CD4-positive, alpha-beta T cell treated with Interleukin-2 at 100 ng/mL for 4 hours (primary cell): Measurements from ENCODE around the gene TRIM52.

ENCODE experiments used
- DNase-seq: peaks from one replicate; pipeline ENCODE4 v3.0.0-alpha.2; 2020; ENCODE audit warnings: low spot score

The TRIM52 gene

DNA sequence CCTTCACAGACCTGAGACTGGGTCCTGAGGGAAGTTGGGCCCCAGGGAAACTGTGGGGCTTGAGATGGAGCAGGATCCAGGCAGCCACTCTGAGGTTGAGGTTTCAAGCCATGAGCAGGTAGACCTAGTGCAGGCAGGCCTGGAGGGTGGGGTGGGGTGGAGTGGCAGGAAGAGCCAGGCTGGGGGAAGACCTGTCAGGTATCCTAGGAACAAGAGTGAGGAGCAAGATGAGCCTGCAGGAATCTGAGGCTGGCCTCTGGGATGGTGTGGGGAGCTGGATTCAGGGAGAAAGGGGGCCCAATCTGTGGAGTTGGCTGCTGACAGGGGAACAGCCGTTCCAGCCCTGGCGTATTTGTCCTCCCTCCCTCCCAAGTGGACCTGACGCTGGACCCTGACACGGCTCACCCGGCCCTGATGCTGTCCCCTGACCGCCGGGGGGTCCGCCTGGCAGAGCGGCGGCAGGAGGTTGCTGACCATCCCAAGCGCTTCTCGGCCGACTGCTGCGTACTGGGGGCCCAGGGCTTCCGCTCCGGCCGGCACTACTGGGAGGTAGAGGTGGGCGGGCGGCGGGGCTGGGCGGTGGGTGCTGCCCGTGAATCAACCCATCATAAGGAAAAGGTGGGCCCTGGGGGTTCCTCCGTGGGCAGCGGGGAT, 27.0 kb downstream of the TRIM52 start:
- DNase-seq: no peak

DNA sequence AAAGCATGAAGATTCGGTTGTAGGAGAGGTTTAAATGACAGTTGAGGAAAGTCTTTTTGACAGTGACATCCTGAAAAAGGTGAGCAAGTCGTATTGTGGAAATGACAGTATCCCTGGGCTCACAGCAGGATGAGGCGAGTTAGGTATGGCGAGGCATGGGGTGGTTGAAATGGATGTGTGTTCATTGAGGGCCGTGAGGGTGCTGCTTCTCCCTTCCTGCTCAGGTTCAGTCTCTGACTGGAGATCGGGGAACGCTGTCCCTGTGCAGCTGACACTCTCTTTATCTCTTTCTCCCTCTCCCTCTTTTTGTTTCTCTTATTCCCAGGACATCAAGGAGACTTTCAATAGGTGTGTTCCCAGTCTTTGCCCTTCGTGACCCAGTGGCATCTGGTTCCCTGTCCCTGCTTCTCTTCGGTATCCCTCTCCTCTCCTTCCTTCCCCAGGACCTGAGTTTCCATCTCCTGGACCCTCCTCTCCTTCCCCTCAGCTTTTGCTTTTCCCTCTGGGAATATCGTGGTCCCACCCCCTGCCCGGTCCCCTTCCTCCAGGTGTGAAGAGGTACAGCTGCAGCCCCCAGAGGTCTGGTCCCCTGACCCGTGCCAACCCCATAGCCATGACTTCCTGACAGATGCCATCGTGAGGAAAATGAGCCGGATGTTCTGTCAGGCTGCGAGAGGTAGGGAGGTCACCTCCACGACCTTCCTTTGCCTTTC, 27.7 kb downstream of the TRIM52 start:
- no peak for DNase-seq

DNA sequence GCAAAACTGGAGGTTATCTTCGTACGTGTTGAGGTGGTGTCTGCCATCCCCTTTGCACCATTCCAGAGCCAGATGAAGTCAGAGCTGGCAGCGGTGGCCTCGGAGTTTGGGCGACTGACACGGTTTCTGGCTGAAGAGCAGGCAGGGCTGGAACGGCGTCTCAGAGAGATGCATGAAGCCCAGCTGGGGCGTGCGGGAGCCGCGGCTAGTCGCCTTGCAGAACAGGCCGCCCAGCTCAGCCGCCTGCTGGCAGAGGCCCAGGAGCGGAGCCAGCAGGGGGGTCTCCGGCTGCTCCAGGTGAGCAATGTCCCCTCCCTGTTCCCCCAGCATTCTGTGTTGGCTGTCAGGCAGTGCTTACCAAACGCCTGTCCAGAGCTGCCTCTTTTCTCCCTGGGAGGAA, 28.4 kb downstream of the TRIM52 start:
- no peak for DNase-seq

DNA sequence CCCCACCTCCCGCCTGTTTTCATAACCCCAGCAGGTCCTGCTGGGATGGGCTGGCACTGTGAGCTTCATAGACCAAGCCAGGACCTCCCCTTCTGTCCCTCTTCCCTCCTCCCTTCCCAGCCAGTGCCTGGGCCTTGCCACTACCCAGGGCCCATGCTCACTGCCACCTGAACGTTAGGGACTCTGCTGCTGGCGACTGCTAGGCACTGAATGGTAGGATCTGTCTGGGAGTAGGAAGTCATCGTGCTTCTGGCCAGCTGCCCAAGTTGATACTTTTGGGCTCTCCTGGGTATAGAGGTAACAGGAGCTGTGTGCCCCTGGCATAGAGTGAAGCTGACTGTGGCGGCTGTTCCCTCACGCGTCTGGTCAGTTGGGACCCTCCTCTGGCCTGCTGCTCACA, 29.5 kb downstream of the TRIM52 start:
- DNase-seq: no peak

DNA sequence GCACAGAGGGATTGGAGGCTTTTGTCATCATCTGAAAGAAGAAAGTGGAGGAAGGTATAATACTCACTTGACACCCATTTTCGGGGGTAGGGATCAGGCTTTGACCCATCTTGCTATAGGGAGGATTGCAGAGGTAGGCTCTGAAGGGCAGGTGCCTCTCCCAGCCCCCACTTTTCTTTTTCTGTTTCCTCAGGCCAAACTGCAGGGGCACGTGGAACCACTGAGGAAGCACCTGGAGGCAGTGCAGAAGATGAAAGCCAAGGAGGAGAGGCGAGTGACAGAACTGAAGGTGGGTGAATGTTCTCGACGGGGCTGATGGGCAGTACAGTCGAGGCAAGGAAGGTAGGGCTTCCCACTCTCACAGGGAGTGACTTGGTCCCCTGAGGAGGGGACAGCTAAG, 30.4 kb downstream of the TRIM52 start:
- DNase-seq: no peak

DNA sequence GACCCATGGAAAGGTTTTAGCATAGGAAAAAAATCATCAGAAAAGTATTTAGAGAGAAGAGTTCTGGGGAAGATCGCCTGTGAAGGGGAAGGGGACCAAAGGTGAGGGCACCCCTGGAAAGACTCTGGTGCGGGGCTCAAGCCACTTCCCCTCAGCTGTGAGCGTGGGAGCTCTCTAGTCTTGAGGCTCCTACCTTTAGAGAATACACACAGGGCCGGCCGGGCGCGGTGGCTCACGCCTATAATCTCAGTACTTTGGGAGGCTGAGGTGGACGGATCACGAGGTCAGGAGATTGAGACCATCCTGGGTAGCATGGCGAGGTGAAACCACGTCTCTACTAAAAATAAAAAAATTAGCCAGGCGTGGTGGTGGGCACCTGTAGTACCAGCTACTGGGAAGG, 30.9 kb downstream of the TRIM52 start:
- DNase-seq: no peak

DNA sequence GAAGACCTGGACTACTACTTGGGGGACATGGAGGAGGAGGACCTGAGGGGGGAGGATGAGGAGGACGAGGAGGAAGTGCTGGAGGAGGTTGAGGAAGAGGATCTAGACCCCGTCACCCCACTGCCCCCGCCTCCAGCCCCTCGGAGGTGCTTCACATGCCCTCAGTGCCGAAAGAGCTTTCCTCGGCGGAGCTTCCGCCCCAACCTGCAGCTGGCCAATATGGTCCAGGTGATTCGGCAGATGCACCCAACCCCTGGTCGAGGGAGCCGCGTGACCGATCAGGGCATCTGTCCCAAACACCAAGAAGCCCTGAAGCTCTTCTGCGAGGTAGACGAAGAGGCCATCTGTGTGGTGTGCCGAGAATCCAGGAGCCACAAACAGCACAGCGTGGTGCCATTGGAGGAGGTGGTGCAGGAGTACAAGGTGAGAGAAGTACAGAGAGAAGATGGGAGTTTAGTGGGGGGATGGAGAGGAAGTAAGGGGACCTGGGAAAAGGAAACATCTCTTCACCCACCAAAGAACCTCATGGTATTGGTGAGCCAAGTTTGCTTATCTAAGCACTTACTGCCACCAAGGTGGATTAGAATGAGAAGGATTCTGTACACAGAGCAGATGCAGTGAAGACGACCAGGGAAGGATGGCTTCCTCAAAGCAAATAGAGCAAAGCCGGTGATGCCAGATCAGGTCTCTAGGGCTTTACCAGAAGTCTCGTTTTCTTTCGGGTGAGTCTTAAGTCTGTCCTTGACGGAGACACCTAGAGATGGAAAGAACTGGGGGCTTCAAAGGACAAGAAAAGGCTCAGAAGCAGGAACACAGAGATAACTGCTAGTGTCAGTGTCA, 36.3 kb downstream of the TRIM52 start:
- peak; percentile 27 for DNase-seq

DNA sequence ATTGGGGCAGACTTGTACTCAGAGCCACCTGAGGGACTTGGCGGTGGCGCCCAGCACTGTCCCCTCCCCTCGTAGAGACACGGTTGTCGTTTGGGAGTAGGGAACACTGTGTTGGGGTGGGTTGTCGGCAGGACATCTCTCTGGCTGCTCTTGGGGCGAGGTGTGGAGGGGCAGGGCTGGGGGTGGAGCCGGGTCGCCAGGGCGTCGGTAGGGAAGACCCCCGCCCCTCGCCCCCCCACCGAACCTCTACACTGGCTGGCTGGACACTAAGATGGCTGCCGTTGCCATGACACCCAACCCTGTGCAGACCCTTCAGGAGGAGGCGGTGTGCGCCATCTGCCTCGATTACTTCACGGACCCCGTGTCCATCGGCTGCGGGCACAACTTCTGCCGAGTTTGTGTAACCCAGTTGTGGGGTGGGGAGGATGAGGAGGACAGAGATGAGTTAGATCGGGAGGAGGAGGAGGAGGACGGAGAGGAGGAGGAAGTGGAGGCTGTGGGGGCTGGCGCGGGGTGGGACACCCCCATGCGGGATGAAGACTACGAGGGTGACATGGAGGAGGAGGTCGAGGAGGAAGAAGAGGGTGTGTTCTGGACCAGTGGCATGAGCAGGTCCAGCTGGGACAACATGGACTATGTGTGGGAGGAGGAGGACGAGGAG, 37.1 kb downstream of the TRIM52 start:
- DNase-seq: no peak

DNA sequence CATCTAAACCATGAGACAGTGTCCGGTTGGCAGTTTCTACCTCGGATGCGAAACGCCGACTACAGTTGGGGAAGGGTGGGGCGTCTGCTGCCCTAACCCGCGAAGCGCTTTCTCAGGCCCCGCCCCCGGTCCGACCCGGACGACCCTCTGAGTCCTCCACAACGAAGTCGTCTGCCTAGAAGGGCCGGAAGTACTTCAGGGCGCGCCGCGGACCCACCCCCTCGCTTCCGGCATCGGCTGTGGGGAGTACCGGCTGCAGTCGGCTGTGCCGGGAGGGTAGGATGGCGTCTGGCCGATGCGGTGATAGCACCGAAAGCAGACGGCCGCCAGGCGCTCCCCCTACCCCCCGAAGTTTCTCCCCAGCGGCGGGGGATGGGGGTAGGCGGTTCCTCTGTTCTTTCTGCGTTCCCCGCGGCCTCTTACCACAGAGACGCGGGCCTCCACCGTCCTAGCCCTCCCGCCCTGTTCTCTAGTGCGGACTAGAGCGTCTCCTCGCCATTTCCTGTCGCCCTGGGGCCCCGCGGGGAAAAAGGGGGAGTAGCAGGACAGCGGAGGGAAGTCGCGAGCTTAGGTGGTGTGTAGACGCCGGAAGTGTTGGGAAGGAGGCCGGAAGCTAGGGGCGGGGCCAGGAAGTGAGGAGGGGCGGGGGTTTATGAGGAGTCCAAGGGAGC, 37.8 kb downstream of the TRIM52 start, which contains the start of gene TRIM41:
TRIM41 (plus strand) TSS at position 224 of the 671 bp plus-strand sequence. CDS start 719 bp downstream, outside the sequence.
- DNase-seq: peak; percentile 98

DNA sequence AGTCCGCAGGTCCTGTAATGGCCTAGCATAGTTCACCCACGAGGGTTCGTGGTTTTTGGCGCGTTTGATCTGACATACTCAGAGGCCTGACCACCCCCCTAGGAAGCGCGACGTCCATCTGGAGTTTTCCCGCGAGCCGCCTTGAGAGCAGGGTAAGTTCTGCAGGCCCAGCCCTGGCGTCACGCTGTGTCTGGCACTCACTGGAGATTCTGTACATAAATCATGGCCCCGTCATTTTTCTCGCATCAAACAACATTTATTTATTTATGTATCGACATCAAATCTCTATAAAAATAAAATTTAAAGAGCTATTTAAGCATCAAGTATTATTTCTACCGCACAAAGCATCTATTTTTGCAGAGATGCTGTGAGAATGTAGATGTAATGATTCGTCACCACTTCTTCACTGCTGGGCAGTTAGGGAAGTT, 38.3 kb downstream of the TRIM52 start:
- DNase-seq: no peak

DNA sequence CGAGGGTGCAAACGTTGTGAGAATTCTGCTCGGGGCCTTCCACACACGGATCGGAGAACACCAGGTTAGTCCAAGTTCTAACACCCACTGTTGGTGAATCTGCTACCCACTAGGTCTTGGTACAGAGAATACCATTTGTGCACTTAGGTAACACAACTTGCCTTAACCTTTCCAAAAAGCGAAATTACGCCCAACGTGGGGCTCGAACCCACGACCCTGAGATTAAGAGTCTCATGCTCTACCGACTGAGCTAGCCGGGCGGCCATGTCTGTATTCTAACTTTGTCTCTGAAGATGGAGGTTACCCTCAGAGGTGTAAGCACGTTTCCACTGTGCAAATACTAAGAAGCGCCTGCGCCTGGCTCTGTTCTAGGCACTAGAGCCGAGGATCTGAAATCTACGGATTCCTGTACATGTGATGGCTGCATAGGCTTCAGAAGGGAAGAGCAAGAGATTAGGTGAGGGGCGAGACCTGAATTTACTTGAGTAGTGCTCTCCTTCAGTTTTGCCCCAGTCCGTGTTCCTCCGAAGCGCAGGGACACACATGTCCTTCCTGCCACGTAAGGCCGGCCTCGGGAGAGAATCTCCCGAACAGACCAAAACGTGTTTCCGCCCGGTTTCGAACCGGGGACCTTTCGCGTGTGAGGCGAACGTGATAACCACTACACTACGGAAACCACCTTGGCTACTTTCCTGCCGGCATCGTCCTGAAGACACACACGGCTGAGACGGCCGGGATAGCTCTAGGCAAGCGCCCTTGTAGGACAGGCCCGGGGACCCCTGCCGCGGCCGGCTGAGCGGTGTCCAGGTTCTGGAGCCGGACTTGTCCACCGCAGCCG, 38.9 kb downstream of the TRIM52 start:
- peak; percentile 94 for DNase-seq

DNA sequence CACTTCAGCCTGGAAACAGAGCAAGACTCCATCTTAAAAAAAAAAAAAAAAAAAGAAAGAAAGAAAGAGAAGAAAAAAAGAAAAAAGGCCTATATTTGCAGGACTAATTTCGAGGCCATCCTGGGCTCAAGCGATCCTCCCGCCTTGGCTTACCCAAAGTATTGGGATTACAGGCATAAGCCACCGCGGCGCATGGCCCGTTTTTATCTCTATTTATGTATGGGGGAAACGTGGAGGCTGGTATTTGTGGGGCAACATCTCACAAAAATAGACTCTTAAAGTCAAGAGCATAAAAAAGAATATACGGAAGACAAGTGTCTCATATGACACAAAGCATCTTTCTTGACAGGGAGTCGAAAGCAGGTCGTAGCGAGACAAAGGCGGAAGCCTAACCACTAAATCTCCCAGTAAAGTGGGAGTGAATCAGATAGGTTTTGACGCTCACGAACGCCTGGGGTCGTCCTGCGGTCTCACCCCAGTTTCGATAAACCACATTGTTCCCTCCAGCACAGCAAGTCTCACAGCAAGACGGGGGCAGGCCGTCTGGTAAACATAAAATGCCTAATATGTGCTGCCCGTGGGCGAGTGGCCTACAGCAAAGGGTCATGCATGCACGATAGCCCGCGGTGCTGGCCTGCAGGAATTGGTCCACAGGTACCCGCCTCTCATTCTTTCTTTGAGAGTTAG, 39.7 kb downstream of the TRIM52 start:
- peak; percentile 65 for DNase-seq

DNA sequence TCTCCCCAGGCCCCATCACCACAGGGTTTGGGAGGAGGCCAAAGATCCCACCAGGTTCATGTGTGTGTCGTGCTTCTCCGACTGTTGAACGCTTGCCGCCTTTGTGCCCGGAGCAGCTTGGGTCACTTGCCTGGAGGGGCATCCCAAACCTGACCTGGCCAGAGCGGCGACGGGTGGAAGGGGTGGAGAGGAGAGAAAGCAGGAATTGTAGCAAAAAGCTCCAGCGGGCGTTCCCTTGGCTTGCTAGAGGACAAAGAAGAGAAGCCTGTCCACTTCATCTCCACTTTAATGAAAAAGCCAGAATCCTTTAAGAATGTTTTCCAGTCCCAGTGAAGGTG, 40.8 kb downstream of the TRIM52 start:
- DNase-seq: no peak

DNA sequence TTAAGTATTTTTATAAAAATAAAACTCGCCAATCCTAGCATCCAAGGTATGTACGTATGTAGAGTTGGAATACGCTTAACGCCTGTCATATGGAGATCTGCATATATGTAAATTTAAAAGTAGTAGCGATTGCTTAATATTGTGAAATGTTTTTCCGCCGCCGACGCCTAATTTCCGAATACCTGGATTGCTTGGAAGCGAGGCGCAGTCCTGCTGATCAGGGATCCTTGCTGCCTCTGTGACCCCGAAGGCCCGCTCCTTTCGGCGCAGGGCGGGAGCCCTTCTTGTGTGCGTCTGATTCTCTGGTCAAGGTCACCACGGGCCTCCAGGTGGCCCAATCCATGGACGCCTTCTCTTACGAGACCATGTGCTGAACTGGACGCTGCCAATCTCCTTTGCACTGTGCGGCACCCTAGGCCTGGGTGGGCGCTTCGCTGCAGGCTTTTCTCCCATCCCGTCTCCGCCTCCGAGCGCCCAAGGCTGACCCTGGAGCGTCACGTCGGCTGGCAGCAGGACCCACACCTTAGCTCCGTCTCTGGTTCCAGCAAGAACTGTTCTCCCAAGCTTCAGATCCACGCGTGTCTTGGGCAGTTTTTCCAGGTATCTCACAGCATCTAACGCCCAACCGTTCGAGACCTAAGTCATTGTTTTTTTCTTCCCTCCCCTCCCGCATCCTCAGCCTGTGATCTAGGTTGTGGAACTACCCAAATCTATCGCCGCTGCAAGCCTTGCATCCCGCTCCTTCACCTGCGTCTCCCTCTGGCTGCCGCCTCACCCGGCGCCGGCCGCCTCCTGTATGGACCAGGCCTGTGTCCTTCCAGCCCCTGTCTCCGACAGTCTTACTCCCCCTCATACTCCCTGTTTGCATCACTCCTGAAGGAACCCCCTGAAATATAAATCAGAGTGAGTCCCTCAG, 41.4 kb downstream of the TRIM52 start:
- DNase-seq: no peak

DNA sequence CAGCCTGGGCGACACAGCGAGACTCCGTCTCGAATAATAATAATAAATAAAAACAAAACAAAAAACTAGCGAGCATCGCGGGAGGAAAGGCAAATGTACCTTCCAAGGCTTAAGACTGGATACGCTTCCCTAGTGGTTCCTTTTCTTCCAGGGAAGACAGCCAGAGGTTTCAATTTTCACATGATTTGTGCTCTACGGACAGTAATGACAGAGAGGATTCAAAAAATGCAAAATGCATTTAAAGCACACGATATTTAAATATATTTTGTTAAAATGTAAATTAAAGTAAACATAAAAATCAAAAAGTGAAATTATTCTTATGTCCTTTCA, 42.2 kb downstream of the TRIM52 start:
- no peak for DNase-seq

DNA sequence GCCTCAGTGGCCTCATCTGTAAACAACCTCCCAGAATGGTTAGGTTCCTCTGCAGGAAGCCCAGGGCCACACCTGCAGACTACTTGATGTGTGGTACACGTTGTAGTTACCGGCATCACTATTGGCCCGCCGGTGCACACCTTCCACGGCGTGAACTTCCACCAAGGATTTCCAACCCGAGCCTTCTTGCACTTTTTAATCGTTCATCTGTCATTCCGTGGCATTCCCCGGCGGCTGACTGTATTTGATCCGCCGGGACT, 43.2 kb downstream of the TRIM52 start:
- no peak for DNase-seq

DNA sequence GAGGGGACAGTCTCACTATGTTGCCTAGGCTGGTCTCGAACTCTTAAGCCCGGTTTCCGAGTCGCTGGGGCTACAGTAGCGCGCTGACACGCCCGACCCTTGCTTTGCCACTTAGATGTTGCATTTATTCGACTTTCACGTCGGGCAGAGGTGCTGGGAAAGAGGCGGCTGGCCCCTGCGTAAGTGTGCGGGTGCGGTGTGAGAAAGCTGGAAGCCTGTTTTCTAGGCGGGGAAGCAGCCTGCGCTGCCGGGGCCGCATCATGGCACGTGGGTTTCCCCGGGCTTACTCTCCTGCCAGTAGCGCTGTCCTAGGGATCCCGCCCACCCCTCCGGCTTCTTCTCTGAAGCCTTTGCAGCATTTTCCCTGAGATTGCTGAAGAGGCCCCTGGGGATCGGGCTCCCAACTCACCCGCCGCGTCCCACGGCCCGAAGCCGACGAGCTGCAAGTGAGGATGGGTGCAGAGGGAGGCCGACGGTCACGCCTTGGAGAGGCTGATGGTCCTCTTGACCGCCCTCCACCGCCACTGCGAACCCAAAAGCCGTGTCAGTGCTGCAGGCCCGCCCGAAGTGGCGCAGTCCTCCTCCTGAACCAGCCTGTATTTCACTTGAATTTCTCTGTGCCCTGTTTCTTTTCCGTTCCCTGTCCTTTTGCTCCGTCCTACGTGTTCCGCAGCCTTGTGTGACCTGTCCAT, 43.7 kb downstream of the TRIM52 start:
- DNase-seq: peak; percentile 66

DNA sequence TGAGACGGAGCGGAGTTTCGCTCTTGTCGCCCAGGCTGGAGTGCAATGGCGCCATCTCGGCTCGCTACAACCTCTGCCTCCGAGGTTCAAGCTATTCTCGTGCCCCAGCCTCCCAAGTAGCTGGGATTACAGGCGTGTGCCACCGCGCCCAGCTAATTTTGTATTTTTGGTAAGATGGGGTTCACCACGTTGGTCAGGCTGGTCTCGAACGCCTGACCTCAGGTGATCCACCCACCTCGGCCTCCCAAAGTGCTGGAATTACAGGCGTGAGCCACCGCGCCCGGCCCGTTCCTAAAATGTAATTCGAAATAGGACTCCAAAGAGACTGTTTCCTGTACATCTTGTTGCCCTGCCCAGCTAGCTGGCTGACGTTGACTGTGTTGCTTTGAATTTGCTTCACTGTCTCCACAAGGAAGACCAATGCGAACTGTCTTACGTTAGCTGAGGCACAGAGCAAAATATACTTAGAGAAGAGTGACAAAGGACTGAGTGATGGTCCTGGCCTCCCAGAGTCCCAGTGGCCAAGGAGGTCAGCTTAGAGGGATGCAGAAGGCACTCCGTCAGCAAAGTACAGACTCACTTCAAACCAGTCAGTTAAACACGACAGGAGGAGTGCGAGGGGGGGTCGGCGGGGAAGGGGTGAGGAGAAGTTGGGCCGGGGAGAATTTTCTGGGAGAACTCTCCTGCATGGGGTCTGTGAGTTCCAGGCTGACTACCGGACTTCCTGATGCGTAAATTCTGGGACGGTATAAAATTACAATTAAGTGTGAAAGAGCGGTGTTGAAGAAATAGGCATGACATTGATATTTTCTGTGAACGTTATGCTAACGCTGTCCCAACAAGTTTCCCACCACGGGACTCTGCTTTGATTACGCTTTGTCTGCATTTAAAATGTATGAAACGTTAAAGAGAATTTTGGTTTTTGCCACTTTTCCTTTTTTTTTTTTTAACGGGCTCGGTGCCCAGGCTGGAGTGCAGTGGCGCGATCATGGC, 44.6 kb downstream of the TRIM52 start:
- DNase-seq: peak; percentile 40
